Measurements from ENCODE around the gene RFTN2. TPM values are rescaled to one million over a fixed set of nuclear protein-coding genes. Genes with fewer than 3 reads are reported as not detected.
"Not testable (repeated sequence)": the region's sequence is repeated elsewhere in the genome, so short reads cannot be mapped to it uniquely, and the experiment has no call there.

Gene RFTN2, protein sequence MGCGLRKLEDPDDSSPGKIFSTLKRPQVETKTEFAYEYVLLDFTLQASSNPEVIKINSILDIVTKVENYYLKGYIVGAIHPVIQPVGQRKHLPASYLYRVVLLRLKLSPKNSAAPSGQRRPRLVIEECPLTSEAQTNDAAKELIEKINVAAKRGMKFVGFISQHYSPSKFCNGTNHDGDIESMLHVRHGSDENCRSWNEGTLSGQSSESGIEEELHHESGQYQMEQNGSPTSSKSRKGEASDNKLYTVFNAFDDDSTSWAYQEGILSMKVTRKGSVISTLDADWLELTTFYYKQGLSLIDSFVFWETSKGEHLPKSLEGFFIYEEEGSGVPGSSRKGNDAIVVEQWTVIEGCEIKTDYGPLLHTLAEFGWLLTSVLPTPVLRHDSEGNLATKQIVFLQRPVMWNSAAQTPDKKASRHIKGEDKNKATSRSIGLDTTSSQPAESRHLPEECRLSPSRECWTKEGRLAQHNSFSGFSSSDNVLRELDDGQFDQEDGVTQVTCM
- 0.87 and 2.0 TPM in 2 replicates for total RNA-seq (2012; rRNA removed)

DNA sequence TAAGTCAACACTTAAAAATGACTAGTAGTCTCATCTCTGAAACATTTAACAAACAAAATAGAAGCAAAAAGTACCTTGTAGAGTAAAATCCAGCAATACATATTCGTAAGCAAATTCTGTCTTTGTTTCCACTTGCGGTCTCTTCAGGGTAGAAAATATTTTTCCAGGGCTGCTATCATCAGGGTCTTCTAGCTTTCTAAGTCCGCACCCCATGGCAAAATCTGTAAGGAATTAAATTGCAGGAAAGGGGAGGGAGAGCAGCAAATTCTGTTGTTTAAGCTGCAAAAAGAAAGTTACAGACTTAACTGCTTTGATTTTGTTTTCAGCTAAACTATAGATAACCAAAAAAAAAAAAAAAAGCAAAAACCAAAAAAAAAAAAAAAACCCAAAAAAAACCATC is at the start of gene RFTN2:
TSS of gene RFTN2 (minus strand) at position 342 of the 400 bp plus-strand sequence. CDS start at position 213, 129 bp downstream.
- Histone ChIP-seq H3K4me3 (ENCODE audit: low read length) (peak within 1 kb of the TSS; percentile 73), H3K36me3 (ENCODE audit: insufficient read depth, low read length) (no peaks in the 10 kb centered on the region), H3K9me3 (replicated peaks; ENCODE audit: low read length) (no peaks in the 10 kb centered on the region), H3K4me1 (ENCODE audit: control insufficient read depth, insufficient read depth, low read length) (peaks cover 15% of the 10 kb centered on the region), H3K27me3 (ENCODE audit: control insufficient read depth, insufficient read depth, low read length) (no peaks in the 10 kb centered on the region), H3K9ac (ENCODE audit: low read depth, low read length) (peak within 1 kb of the TSS; percentile 74), H3K4me2 (ENCODE audit: low read length) (peak within 1 kb of the TSS; percentile 90)

- Histone ChIP-seq H3K4me1 (ENCODE audit: control insufficient read depth, insufficient read depth, low read length) (no peaks in the 10 kb centered on the region), H3K27me3 (ENCODE audit: control insufficient read depth, insufficient read depth, low read length) (no peaks in the 10 kb centered on the region), H3K4me3 (ENCODE audit: low read length) (no peak overlapping the region), H3K9me3 (replicated peaks; ENCODE audit: low read length) (no peaks in the 10 kb centered on the region), H3K9ac (ENCODE audit: low read depth, low read length) (no peak overlapping the region), H3K4me2 (ENCODE audit: low read length) (no peak overlapping the region), H3K36me3 (ENCODE audit: insufficient read depth, low read length) (no peaks in the 10 kb centered on the region)
Measured at GRCh38 chr2:197717863-197718262, 42.5 kb upstream of the RFTN2 start.

DNA sequence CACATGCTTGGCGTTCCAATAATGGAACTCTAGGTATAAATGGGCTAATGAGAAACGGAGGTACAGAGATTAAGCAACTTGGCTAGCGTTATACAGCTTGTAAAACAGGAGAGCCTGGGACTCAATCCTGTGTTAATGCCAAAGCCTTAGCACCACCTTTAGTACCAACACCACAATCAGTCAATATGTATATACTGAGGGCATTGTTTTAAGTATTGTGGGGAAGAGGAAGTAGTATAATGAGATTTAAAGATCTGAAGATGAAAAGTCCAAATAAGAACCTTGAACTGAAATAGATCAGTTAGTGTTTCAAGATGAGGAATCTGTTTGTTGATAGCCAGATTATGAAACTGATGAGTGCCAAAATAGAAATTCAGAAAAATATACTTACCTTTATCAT is 37.9 kb upstream of the RFTN2 start:
- H3K9ac ChIP-seq (ENCODE audit: low read depth, low read length) = no peak overlapping the region
- H3K4me3 ChIP-seq (ENCODE audit: low read length) = no peak overlapping the region
- H3K36me3 ChIP-seq (ENCODE audit: insufficient read depth, low read length) = peaks cover 5% of the 10 kb centered on the region
- no peaks in the 10 kb centered on the region for H3K9me3 ChIP-seq (replicated peaks; ENCODE audit: low read length)
- H3K4me2 ChIP-seq (ENCODE audit: low read length) = no peak overlapping the region
- H3K4me1 ChIP-seq (ENCODE audit: control insufficient read depth, insufficient read depth, low read length) = peaks cover 12% of the 10 kb centered on the region
- H3K27me3 ChIP-seq (ENCODE audit: control insufficient read depth, insufficient read depth, low read length) = no peaks in the 10 kb centered on the region

- Histone ChIP-seq H3K4me3 (ENCODE audit: low read length) (no peak overlapping the region), H3K4me2 (ENCODE audit: low read length) (no peak overlapping the region), H3K4me1 (ENCODE audit: control insufficient read depth, insufficient read depth, low read length) (peaks cover 22% of the 10 kb centered on the region), H3K9me3 (replicated peaks; ENCODE audit: low read length) (no peaks in the 10 kb centered on the region), H3K27me3 (ENCODE audit: control insufficient read depth, insufficient read depth, low read length) (no peaks in the 10 kb centered on the region), H3K9ac (ENCODE audit: low read depth, low read length) (no peak overlapping the region), H3K36me3 (ENCODE audit: insufficient read depth, low read length) (peaks cover 5% of the 10 kb centered on the region)
Measured at GRCh38 chr2:197711578-197711977, 36.2 kb upstream of the RFTN2 start.

DNA sequence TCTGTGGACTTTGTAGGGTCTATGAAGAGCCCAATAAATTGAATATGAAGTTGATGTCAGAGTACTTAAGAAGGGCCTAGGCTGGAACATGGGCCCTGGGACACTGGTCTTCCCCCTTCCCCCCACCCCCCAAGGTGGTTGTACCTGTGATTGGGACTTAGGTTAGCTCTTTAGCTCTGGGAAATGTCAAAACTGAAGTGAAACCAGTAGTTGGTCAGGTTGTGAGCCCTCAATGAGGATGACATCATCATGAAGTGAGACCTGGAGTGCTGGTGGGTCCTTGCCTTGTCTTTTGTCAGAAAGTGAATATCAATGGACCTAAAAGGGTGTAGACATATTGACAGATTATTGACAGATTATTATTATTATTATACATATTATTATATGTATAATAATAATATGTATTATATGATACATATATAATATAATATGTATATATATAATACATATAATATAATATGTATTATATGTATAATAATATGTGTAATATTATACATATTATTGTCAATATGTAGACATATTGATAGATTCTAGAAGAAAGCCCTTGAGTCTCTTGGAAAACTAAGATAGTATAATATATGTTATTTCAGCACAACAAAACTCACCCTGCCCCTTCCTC is 35.1 kb upstream of the RFTN2 start:
- H3K36me3 ChIP-seq (ENCODE audit: insufficient read depth, low read length) = peaks cover 5% of the 10 kb centered on the region
- H3K9me3 ChIP-seq (replicated peaks; ENCODE audit: low read length) = no peaks in the 10 kb centered on the region
- no peaks in the 10 kb centered on the region for H3K27me3 ChIP-seq (ENCODE audit: control insufficient read depth, insufficient read depth, low read length)
- H3K4me1 ChIP-seq (ENCODE audit: control insufficient read depth, insufficient read depth, low read length) = peaks cover 23% of the 10 kb centered on the region
- H3K9ac ChIP-seq (ENCODE audit: low read depth, low read length) = no peak overlapping the region
- no peak overlapping the region for H3K4me2 ChIP-seq (ENCODE audit: low read length)
- no peak overlapping the region for H3K4me3 ChIP-seq (ENCODE audit: low read length)

GRCh38 chr2:197709140-197709539 is 33.8 kb upstream of the RFTN2 start:
- peaks cover 23% of the 10 kb centered on the region for H3K4me1 ChIP-seq (ENCODE audit: control insufficient read depth, insufficient read depth, low read length)
- H3K4me3 ChIP-seq (ENCODE audit: low read length) = not testable (repeated sequence)

DNA sequence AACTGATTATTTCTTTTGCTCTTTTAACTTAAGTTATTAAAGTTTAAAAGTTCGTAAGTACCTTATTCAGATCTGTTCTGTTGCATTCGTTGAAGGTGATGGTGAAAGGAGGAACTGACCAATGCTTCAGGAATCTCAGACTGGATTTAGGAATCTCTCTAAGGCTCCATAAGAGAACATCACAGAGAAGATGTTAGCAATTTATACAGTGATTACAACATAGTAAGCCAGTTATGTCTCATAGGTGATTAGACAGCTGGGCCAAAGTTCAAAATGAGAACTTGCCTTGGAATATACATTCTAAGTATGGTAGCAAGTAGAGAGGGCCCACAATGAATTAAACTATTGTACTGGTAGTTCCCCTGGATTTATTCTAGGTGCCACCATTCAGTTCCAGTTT is 32.9 kb upstream of the RFTN2 start:
- Histone ChIP-seq H3K4me1 (ENCODE audit: control insufficient read depth, insufficient read depth, low read length) (peaks cover 23% of the 10 kb centered on the region), H3K4me2 (ENCODE audit: low read length) (peak overlapping the region; percentile 99), H3K4me3 (ENCODE audit: low read length) (peak overlapping the region; percentile 19), H3K36me3 (ENCODE audit: insufficient read depth, low read length) (peaks cover 5% of the 10 kb centered on the region), H3K9me3 (replicated peaks; ENCODE audit: low read length) (no peaks in the 10 kb centered on the region), H3K9ac (ENCODE audit: low read depth, low read length) (peak overlapping the region; percentile 83), H3K27me3 (ENCODE audit: control insufficient read depth, insufficient read depth, low read length) (no peaks in the 10 kb centered on the region)

More at GRCh38 chr2:197709140-197709539, 33.8 kb upstream of the RFTN2 start:
- H3K9me3 ChIP-seq (replicated peaks; ENCODE audit: low read length); H3K36me3 ChIP-seq (ENCODE audit: insufficient read depth, low read length); H3K27me3 ChIP-seq (ENCODE audit: control insufficient read depth, insufficient read depth, low read length); H3K9ac ChIP-seq (ENCODE audit: low read depth, low read length): not testable (repeated sequence)
- H3K4me2 ChIP-seq (ENCODE audit: low read length) = peak overlapping the region; percentile 99

DNA sequence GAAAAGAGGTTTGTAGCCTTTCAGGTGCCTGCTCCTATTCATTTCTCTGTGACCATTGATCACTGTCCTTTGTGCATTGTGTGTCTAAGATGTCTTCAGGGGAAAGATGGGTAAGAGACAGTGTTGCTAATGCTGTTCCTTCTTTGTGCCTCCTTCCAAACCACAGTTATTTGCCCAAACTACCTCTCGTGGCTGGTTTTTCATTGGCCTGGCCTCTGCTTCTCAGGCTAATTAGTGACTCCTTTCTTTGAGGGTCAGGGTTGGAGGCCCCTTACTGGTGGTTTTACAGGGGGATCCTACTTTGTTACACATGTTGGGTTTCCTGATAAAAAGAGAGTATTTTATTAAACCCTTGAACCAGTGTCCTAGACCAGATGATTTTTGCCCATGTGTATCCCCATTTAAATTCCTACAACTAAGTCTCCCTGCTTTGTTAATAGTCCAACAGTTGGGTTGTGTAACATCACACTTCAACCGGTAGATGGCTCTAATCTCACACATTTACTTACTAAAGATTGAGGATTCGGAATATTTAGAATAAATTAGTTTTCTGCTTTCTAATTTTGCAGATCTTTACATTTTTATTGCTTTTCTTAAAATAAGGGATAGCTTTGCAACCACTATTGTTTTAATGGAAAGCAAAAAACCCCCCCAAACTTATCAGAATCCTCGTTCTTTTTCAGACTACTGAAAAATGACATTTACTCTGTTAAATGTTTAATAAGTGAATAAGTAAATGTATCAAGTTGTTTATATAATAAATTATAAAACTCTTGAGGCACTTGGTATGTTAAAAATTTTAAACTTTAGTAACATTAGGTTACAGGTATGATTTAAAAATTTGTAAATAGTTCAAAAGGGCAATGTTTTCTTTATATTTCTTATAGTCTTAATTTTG is 32.2 kb upstream of the RFTN2 start:
- Histone ChIP-seq H3K4me1 (ENCODE audit: control insufficient read depth, insufficient read depth, low read length) (peaks cover 23% of the 10 kb centered on the region), H3K9me3 (replicated peaks; ENCODE audit: low read length) (no peaks in the 10 kb centered on the region), H3K4me3 (ENCODE audit: low read length) (peak overlapping the region; percentile 99), H3K27me3 (ENCODE audit: control insufficient read depth, insufficient read depth, low read length) (no peaks in the 10 kb centered on the region), H3K9ac (ENCODE audit: low read depth, low read length) (peak overlapping the region; percentile 83), H3K4me2 (ENCODE audit: low read length) (peak overlapping the region; percentile 99), H3K36me3 (ENCODE audit: insufficient read depth, low read length) (peaks cover 5% of the 10 kb centered on the region)

DNA sequence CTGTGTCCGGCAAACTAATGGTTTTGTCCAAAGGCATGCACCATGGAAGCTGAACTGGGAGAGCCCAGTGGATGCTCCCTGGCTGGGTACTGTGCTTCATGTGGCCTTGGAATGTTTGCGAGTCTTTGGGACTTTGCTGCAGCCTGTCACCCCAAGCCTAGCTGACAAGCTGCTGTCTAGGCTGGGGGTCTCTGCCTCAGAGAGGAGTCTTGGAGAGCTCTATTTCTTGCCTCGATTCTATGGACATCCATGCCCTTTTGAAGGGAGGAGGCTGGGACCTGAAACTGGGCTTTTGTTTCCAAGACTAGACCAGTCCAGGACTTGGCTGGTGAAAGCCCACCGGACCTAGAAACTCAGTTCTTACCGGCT is 31.4 kb upstream of the RFTN2 start:
- H3K4me2 ChIP-seq (ENCODE audit: low read length) = peak overlapping the region; percentile 99
- no peaks in the 10 kb centered on the region for H3K27me3 ChIP-seq (ENCODE audit: control insufficient read depth, insufficient read depth, low read length)
- no peaks in the 10 kb centered on the region for H3K9me3 ChIP-seq (replicated peaks; ENCODE audit: low read length)
- H3K4me1 ChIP-seq (ENCODE audit: control insufficient read depth, insufficient read depth, low read length) = peaks cover 23% of the 10 kb centered on the region
- peaks cover 5% of the 10 kb centered on the region for H3K36me3 ChIP-seq (ENCODE audit: insufficient read depth, low read length)
- peak overlapping the region; percentile 83 for H3K9ac ChIP-seq (ENCODE audit: low read depth, low read length)
- peak overlapping the region; percentile 99 for H3K4me3 ChIP-seq (ENCODE audit: low read length)

DNA sequence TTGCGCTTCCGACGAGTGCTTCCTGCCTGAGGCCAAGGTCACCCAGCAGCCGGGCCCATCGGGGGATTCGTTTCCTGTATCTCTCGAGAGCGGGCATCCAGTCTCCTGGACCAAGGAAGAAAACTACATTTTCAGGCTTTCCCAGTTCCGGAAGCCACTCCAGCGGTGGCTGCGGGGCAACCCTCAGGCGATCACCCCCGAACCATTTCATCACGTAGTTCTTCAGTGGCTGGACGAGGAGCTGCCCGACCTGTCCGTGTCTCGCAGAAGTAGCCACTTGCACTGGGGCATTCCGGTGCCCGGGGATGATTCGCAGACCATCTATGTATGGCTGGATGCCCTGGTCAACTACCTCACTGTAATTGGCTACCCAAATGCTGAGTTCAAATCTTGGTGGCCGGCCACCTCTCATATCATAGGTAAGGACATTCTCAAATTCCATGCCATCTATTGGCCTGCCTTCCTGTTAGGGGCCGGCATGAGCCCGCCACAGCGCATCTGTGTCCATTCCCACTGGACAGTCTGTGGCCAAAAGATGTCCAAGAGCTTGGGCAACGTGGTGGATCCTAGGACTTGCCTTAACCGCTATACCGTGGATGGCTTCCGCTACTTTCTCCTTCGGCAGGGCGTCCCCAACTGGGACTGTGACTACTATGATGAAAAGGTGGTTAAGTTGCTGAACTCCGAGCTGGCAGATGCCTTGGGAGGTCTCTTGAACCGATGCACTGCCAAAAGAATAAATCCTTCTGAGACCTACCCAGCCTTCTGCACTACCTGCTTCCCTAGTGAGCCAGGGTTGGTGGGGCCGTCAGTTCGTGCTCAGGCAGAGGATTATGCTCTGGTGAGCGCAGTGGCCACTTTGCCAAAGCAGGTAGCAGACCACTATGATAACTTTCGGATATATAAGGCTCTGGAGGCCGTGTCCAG is 30.8 kb upstream of the RFTN2 start:
- H3K36me3 ChIP-seq (ENCODE audit: insufficient read depth, low read length) = peaks cover 5% of the 10 kb centered on the region
- H3K27me3 ChIP-seq (ENCODE audit: control insufficient read depth, insufficient read depth, low read length) = no peaks in the 10 kb centered on the region
- peak overlapping the region; percentile 99 for H3K4me2 ChIP-seq (ENCODE audit: low read length)
- no peaks in the 10 kb centered on the region for H3K9me3 ChIP-seq (replicated peaks; ENCODE audit: low read length)
- H3K4me3 ChIP-seq (ENCODE audit: low read length) = peak overlapping the region; percentile 99
- H3K4me1 ChIP-seq (ENCODE audit: control insufficient read depth, insufficient read depth, low read length) = peaks cover 19% of the 10 kb centered on the region
- H3K9ac ChIP-seq (ENCODE audit: low read depth, low read length) = peak overlapping the region; percentile 83

Measured in skeletal muscle satellite cell (primary cell).